Measurements from ENCODE around the gene UROC1.

GRCh38 chr3:126480206-126480605, 37.4 kb downstream of the UROC1 start:
- no peak for TF ChIP-seq ZNF274 (IDR thresholded peaks at IDR 0.05; ENCODE audit: low read depth, low read length)
- no peak for TF ChIP-seq YY1 (IDR thresholded peaks at IDR 0.05; ENCODE audit: insufficient read depth, insufficient read length)
- no peak for TF ChIP-seq SUZ12 (IDR thresholded peaks at IDR 0.05; ENCODE audit: extremely low read depth, insufficient read depth, insufficient read length)

Measured in NT2/D1 (cell line).